Keratinocyte (primary cell): ENCODE measurements around the gene OBSCN.

Source experiments
- CTCF ChIP-seq, 3 experiments: IDR thresholded peaks in 1 of 3; conservative IDR thresholded peaks in 1 of 3; optimal IDR thresholded peaks in 1 of 3; 2 replicates in 2 of 3; 3 replicates in 1 of 3; pipeline versions ENCODE3 to v1.5.1; 2011; ENCODE audit warnings: low read length in 3 of 3, mild to moderate bottlenecking in 3 of 3, moderate library complexity in 2 of 3, control low read depth in 1 of 3, inconsistent platforms in 1 of 3; ENCODE audit not compliant: insufficient read depth in 2 of 3; ENCODE audit errors: extremely low read depth in 1 of 3
- EZH2 ChIP-seq: IDR thresholded peaks from one replicate; pipeline ENCODE4 v1.6.1; 2012; ENCODE audit warnings: inconsistent platforms, mild to moderate bottlenecking, low read length, moderate library complexity

- no peak for TF ChIP-seq CTCF (optimal IDR thresholded peaks at IDR 0.05 in 1 of 3, IDR thresholded peaks at IDR 0.05 in 1 of 3, conservative IDR thresholded peaks at IDR 0.05 in 1 of 3; ENCODE audit: extremely low read depth in 1 of 3, insufficient read depth in 2 of 3, low read length in 3 of 3)
- no peak for TF ChIP-seq EZH2
Observed at GRCh38 chr1:228279722-228280105, 71.9 kb downstream of the OBSCN start.
